ENCODE measurements around the gene SERAC1. TPM values are rescaled to one million over a fixed set of nuclear protein-coding genes. Genes with fewer than 3 reads are reported as not detected.

SERAC1 gene
- total RNA-seq, 1 donor, result 33.7 TPM

DNA sequence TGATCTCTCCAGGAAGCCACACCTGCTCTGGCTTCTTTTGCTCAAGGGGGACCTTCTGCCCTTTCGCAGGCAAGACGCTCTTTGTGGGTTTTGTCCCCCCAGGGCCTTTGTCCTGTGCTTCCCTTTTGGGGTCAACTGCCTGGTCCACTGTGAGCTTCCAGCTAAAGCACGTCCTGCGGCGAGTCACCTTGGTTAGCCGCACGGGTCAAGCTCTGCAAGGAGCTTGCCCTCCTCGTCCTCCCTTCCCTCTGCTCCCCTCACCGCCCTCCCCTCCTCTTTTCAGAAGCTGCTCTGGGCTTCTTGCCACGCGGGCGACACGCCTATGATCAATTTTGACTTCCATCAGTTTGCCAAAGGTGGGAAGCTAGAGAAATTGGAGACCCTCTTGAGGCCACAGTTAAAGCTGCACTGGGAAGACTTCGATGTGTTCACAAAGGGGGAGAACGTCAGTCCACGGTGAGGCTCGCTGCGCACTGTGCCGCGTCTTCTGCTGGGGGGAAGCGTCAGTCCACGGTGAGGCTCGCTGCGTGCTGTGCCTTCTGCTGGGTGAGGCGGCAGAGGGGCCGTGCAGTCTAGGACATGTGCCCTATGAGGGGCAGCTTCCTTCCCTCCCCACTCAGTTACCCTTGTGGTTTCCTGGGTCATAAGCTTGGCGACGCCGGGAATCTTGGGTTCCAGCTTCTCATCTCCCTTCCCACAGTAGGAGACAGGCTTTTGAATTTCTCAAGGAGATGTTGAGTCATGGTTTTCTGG is 106.2 kb downstream of the SERAC1 start:
- no peak overlapping the region for H3K4me3 ChIP-seq (ENCODE audit: insufficient read depth, low read length)
- DNase-seq (ENCODE audit: insufficient read length, low spot score, missing footprints), result peak; percentile 93
- H2AFZ ChIP-seq (ENCODE audit: low read length), result no peak overlapping the region
- TF ChIP-seq, protein P1, sequence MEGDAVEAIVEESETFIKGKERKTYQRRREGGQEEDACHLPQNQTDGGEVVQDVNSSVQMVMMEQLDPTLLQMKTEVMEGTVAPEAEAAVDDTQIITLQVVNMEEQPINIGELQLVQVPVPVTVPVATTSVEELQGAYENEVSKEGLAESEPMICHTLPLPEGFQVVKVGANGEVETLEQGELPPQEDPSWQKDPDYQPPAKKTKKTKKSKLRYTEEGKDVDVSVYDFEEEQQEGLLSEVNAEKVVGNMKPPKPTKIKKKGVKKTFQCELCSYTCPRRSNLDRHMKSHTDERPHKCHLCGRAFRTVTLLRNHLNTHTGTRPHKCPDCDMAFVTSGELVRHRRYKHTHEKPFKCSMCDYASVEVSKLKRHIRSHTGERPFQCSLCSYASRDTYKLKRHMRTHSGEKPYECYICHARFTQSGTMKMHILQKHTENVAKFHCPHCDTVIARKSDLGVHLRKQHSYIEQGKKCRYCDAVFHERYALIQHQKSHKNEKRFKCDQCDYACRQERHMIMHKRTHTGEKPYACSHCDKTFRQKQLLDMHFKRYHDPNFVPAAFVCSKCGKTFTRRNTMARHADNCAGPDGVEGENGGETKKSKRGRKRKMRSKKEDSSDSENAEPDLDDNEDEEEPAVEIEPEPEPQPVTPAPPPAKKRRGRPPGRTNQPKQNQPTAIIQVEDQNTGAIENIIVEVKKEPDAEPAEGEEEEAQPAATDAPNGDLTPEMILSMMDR (IDR thresholded peaks at IDR 0.05; ENCODE audit: extremely low read depth, low read depth, low read length), result no peak
- peaks cover 13% of the 10 kb centered on the region for H3K79me2 ChIP-seq (ENCODE audit: insufficient read depth, low read length)
- peaks cover 50% of the 10 kb centered on the region for H3K4me1 ChIP-seq (ENCODE audit: insufficient read depth, low read length)
- peak overlapping the region; percentile 99 for H3K27ac ChIP-seq (ENCODE audit: low read depth, low read length)
- H3K4me2 ChIP-seq (ENCODE audit: insufficient read depth, low read length), result no peak overlapping the region
- H4K20me1 ChIP-seq (ENCODE audit: insufficient read depth, low read length), result no peaks in the 10 kb centered on the region
- peaks cover 73% of the 10 kb centered on the region for H3K36me3 ChIP-seq (ENCODE audit: insufficient read depth, low read length)
- H3K9me3 ChIP-seq (ENCODE audit: low read depth, low read length), result no peaks in the 10 kb centered on the region
- no peaks in the 10 kb centered on the region for H3K27me3 ChIP-seq (ENCODE audit: insufficient read depth, low read length)

DNA sequence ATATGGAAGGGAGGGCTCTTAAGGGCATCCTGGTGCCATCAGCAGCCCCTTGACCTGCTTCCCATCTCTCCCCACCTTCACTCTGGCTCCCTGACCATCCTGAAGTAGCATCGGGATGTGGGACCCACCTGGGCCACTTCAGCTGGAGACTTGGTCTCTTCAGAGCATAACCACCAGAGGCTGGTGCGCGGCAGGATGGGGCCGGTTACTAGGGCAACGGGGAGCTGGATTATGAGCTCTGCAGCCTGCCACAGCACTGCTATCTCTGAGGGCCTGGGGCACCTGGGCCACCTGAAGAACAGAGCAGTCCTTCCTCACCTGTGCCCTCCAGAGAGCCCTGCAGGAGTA is 106.7 kb downstream of the SERAC1 start:
- Histone ChIP-seq H2AFZ (ENCODE audit: low read length) (no peak overlapping the region), H3K36me3 (ENCODE audit: insufficient read depth, low read length) (peaks cover 73% of the 10 kb centered on the region), H3K79me2 (ENCODE audit: insufficient read depth, low read length) (peaks cover 13% of the 10 kb centered on the region), H3K4me1 (ENCODE audit: insufficient read depth, low read length) (peaks cover 56% of the 10 kb centered on the region), H3K4me2 (ENCODE audit: insufficient read depth, low read length) (peak overlapping the region; percentile 27), H3K9me3 (ENCODE audit: low read depth, low read length) (no peaks in the 10 kb centered on the region), H3K27me3 (ENCODE audit: insufficient read depth, low read length) (no peaks in the 10 kb centered on the region), H3K27ac (ENCODE audit: low read depth, low read length) (peak overlapping the region; percentile 99), H4K20me1 (ENCODE audit: insufficient read depth, low read length) (no peaks in the 10 kb centered on the region), H3K4me3 (ENCODE audit: insufficient read depth, low read length) (peak overlapping the region; percentile 17)
- no peak for DNase-seq (ENCODE audit: insufficient read length, low spot score, missing footprints)
- TF ChIP-seq, protein P1 (IDR thresholded peaks at IDR 0.05; ENCODE audit: extremely low read depth, low read depth, low read length), result no peak

DNA sequence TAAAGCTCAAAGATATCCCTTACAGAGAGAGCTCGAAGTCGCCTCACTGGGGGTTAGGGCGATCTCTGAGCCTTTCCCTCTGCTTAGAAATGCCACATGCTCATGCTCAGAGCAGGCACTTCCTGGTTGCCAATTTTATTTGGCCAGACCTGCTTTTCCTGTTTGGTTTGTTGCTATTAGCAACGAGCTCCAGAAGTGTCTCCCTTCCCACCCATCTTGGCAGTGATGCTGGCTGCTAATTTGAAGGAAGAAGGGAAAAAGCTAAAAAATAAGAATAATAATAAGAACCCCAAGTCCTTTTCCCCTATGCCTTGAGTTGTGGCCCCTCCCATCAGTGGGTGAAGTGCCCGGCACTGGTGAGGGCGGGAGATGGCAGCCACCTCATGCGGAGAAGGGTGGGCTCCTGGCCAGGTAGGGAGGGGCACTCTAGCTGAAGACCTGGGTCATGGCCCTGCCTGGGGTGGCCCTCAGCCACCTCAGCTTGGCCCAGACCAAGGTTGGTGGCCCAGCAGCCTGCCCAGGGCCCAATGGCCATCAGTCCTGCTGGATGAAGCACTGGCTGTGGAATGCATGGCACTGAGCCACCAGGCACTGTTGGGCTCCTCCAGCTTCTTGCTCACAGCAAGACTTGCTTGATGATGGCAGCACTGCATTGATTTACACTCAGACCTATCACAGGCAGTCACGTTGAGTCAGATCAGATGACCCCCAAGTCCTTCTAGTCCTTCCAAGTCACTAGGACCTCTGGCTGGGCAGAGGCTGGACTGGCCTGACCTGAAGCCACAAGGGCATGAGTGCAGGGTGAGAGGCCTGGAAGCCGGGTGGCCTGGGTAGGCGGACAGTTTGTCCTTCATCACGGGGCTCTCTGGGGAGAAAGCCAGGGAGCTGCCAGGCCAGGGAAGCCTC is 107.4 kb downstream of the SERAC1 start:
- Histone ChIP-seq H3K27me3 (ENCODE audit: insufficient read depth, low read length) (no peaks in the 10 kb centered on the region), H2AFZ (ENCODE audit: low read length) (no peak overlapping the region), H3K36me3 (ENCODE audit: insufficient read depth, low read length) (peaks cover 73% of the 10 kb centered on the region), H3K9me3 (ENCODE audit: low read depth, low read length) (no peaks in the 10 kb centered on the region), H3K4me2 (ENCODE audit: insufficient read depth, low read length) (peak overlapping the region; percentile 38), H3K79me2 (ENCODE audit: insufficient read depth, low read length) (peaks cover 13% of the 10 kb centered on the region), H3K4me1 (ENCODE audit: insufficient read depth, low read length) (peaks cover 57% of the 10 kb centered on the region), H4K20me1 (ENCODE audit: insufficient read depth, low read length) (no peaks in the 10 kb centered on the region), H3K27ac (ENCODE audit: low read depth, low read length) (peak overlapping the region; percentile 99), H3K4me3 (ENCODE audit: insufficient read depth, low read length) (peak overlapping the region; percentile 17)
- TF ChIP-seq, protein P1 (IDR thresholded peaks at IDR 0.05; ENCODE audit: extremely low read depth, low read depth, low read length), result no peak
- peak; percentile 97 for DNase-seq (ENCODE audit: insufficient read length, low spot score, missing footprints)

Other genes starting within 250 kb of the SERAC1 start
- gene SYNJ2, start 186.4 kb downstream of the SERAC1 start, total RNA-seq, result 91.6 and 94.8 TPM in 2 replicates
- gene GTF2H5, start 88 bp upstream of the SERAC1 start, total RNA-seq, result 6.2 and 7.2 TPM in 2 replicates
- 172 and 210 TPM in 2 replicates for gene TULP4, start 144.2 kb upstream of the SERAC1 start, total RNA-seq